IMR-90 (cell line): ENCODE results near the gene MSMP. TPM values are rescaled to one million over a fixed set of nuclear protein-coding genes. Genes with fewer than 3 reads are reported as not detected.
A peak's percentile ranks its signal among the peaks of the same experiment; 100 is the strongest.

ENCODE experiments used
- ATAC-seq: fragments of 200-7000 bp; cut with Tn5 transposase; 2 replicates; pipeline ENCODE4 v1.9.1; 2020; ENCODE audit warnings: low read depth, mild to moderate bottlenecking, moderate library complexity
- BruUV-seq: library from RNA; stranded (reverse); fragments of 400-500 nt; replicated peaks from 2 replicates; lab custom pipeline; 2021; lab: Mats Ljungman, UMichigan
- CTCF ChIA-PET: fragments of 300-600 bp; formaldehyde crosslinking; extraction: SDS; loops from one replicate; lab custom pipeline; 2021; ENCODE audit warnings: antibody characterized with exemption; lab: Yijun Ruan, JAX
- POLR2A ChIA-PET: fragments of 300-600 bp; sonication (Branson Sonifier 250); formaldehyde crosslinking; loops from one replicate; lab custom pipeline; 2022; ENCODE audit warnings: antibody characterized with exemption; ENCODE audit not compliant: unreplicated experiment; lab: Charles Lee
- DNase-seq: peaks from one replicate; pipeline ENCODE4 v3.0.0; 2013
- H2AFZ ChIP-seq: replicated peaks from 2 replicates; pipeline ENCODE3; 2013; ENCODE audit warnings: low read length, mild to moderate bottlenecking; ENCODE audit not compliant: poor library complexity
- H2AK5ac ChIP-seq: 2 replicates; pipeline ENCODE4 v1.6.1; 2013; ENCODE audit warnings: low read depth, low read length, inconsistent platforms
- H2AK9ac ChIP-seq: replicated peaks from 2 replicates; pipeline ENCODE3; 2013; ENCODE audit warnings: mild to moderate bottlenecking, low read depth, low read length, moderate library complexity; ENCODE audit not compliant: poor library complexity
- H2BK120ac ChIP-seq: 2 replicates; pipeline ENCODE4 v1.6.1; 2013; ENCODE audit warnings: low read depth, low read length, inconsistent platforms
- H2BK15ac ChIP-seq: 3 replicates; pipeline ENCODE4 v1.6.1; 2013; ENCODE audit warnings: low read depth, low read length, inconsistent platforms
- H2BK20ac ChIP-seq: 2 replicates; pipeline ENCODE4 v1.6.1; 2013; ENCODE audit warnings: low read depth, mild to moderate bottlenecking, inconsistent platforms, low read length, moderate library complexity
- H2BK5ac ChIP-seq: 2 replicates; pipeline ENCODE4 v1.6.1; 2013; ENCODE audit warnings: mild to moderate bottlenecking, low read depth, low read length, inconsistent platforms; ENCODE audit not compliant: poor library complexity, severe bottlenecking
- H3K14ac ChIP-seq: replicated peaks from 2 replicates; pipeline ENCODE4 v1.6.1; 2013; ENCODE audit warnings: low read depth, low read length, inconsistent platforms
- H3K18ac ChIP-seq: 2 replicates; pipeline ENCODE4 v1.6.1; 2013; ENCODE audit warnings: low read depth, low read length, control low read depth
- H3K23ac ChIP-seq: 2 replicates; pipeline ENCODE4 v1.6.1; 2013; ENCODE audit warnings: low read depth, low read length, inconsistent platforms
- H3K27ac ChIP-seq: 2 replicates; pipeline ENCODE4 v1.5.1; 2013; ENCODE audit warnings: mild to moderate bottlenecking, control low read depth, low read length; ENCODE audit not compliant: insufficient read depth
- H3K27me3 ChIP-seq: 2 replicates; pipeline ENCODE4 v1.6.1; 2013; ENCODE audit warnings: low read length; ENCODE audit not compliant: control insufficient read depth, insufficient read depth
- H3K36me3 ChIP-seq: 2 replicates; pipeline ENCODE4 v1.6.1; 2013; ENCODE audit warnings: low read length, mixed read lengths; ENCODE audit not compliant: control insufficient read depth, insufficient read depth
- H3K4ac ChIP-seq: 2 replicates; pipeline ENCODE4 v1.6.1; 2013; ENCODE audit warnings: low read depth, low read length, inconsistent platforms
- H3K4me1 ChIP-seq: 2 replicates; pipeline ENCODE4 v1.6.1; 2013; ENCODE audit warnings: low read length, mixed read lengths; ENCODE audit not compliant: control insufficient read depth, insufficient read depth
- H3K4me2 ChIP-seq: 2 replicates; pipeline ENCODE4 v1.6.1; 2013; ENCODE audit warnings: low read depth, mild to moderate bottlenecking, control low read depth, low read length, moderate library complexity
- H3K4me3 ChIP-seq: 2 replicates; pipeline ENCODE4 v1.5.1; 2013; ENCODE audit warnings: low read depth, mild to moderate bottlenecking, control low read depth, low read length, moderate library complexity; ENCODE audit not compliant: insufficient read depth
- H3K56ac ChIP-seq: 2 replicates; pipeline ENCODE4 v1.6.1; 2013; ENCODE audit warnings: low read length, inconsistent platforms; ENCODE audit not compliant: insufficient read depth; ENCODE audit errors: extremely low read depth
- H3K79me1 ChIP-seq, 2 experiments: 2 replicates each; pipeline ENCODE4 v1.6.1; 2013; ENCODE audit warnings: low read length in 2 of 2, inconsistent platforms in 1 of 2, low read depth in 1 of 2
- H3K9ac ChIP-seq: 2 replicates; pipeline ENCODE4 v1.6.1; 2013; ENCODE audit warnings: low read depth, low read length, control low read depth
- H3K9me1 ChIP-seq: 2 replicates; pipeline ENCODE4 v1.6.1; 2013; ENCODE audit warnings: low read length, inconsistent platforms; ENCODE audit not compliant: insufficient read depth
- H3K9me3 ChIP-seq: 2 replicates; pipeline ENCODE4 v1.6.1; 2013; ENCODE audit warnings: low read length; ENCODE audit not compliant: control insufficient read depth, insufficient read depth
- H4K20me1 ChIP-seq: 2 replicates; pipeline ENCODE4 v1.6.1; 2013; ENCODE audit warnings: low read length, inconsistent platforms; ENCODE audit not compliant: insufficient read depth
- H4K5ac ChIP-seq: 2 replicates; pipeline ENCODE4 v1.6.1; 2013; ENCODE audit warnings: mild to moderate bottlenecking, low read depth, low read length, control low read depth
- H4K8ac ChIP-seq, 2 experiments: 2 replicates each; pipeline ENCODE4 v1.6.1; 2013; ENCODE audit warnings: low read depth in 2 of 2, low read length in 2 of 2, control low read depth in 1 of 2, inconsistent platforms in 1 of 2
- H4K91ac ChIP-seq: 2 replicates; pipeline ENCODE4 v1.6.1; 2013; ENCODE audit warnings: low read depth, low read length, inconsistent platforms; ENCODE audit not compliant: insufficient read depth
- BHLHE40 ChIP-seq: fragments of 150-350 bp; IDR thresholded peaks from 2 replicates; pipeline ENCODE4 v1.6.1; 2016; ENCODE audit warnings: mild to moderate bottlenecking, low read depth, low read length
- CHD1 ChIP-seq: IDR thresholded peaks from 2 replicates; pipeline ENCODE4 v1.6.1; 2012; ENCODE audit warnings: low read depth, low read length, improper control_type of control experiment
- FOS ChIP-seq: fragments of 150-350 bp; IDR thresholded peaks from 2 replicates; pipeline ENCODE4 v1.6.1; 2016; ENCODE audit warnings: low read depth, low read length
- MAFK ChIP-seq: IDR thresholded peaks from 2 replicates; pipeline ENCODE4 v1.6.1; 2012; ENCODE audit warnings: low read depth, low read length, improper control_type of control experiment
- MXI1 ChIP-seq: IDR thresholded peaks from 2 replicates; pipeline ENCODE4 v1.6.1; 2012; ENCODE audit warnings: low read depth, mild to moderate bottlenecking, low read length, moderate library complexity, borderline replicate concordance
- NFE2L2 ChIP-seq: fragments of 150-350 bp; IDR thresholded peaks from 2 replicates; pipeline ENCODE4 v1.6.1; 2016; ENCODE audit warnings: low read depth, mild to moderate bottlenecking, low read length
- RFX5 ChIP-seq: IDR thresholded peaks from 2 replicates; pipeline ENCODE4 v1.8.0; 2012; ENCODE audit warnings: low read depth, mild to moderate bottlenecking, low read length, moderate library complexity
- WGBS, 2 experiments: methylation state at CpG; one replicate each; pipeline versions ENCODE4 v1.1.5 to v1.1.7; 2013; ENCODE audit warnings: missing lambda C conversion rate in 2 of 2; ENCODE audit not compliant: insufficient read length in 1 of 2; ENCODE audit errors: extremely low coverage in 2 of 2; 5-methylcytosine and 5-hydroxymethylcytosine counted together
- dilution Hi-C: fragments of 300-500 bp; cut with HindIII; formaldehyde crosslinking; loops from one replicate; pipeline ENCODE4 v1.14.3; 2018; ENCODE audit warnings: low sequenced_read_pairs; ENCODE audit not compliant: unreplicated experiment
- in situ Hi-C: fragments of 300-500 bp; cut with MboI; formaldehyde crosslinking; loops from 3 replicates; pipeline ENCODE4 v1.14.3; 2019; ENCODE audit warnings: low sequenced_read_pairs, inconsistent platforms, mixed read lengths
- intact Hi-C: fragments of 100-400 bp; cut with micrococcal nuclease; formaldehyde crosslinking; loops from 2 replicates; pipeline ENCODE4 v1.10.0; 2022
- polyA plus RNA-seq, 3 experiments: library from polyadenylated mRNA; depleted of rRNA; stranded (reverse); fragments of >200 nt; gene quantifications; 2 replicates each; pipeline ENCODE4 v1.2.3, GENCODE V29; 2012; ENCODE audit warnings: low replicate concordance in 1 of 3
- total RNA-seq: library from RNA; depleted of rRNA; stranded (reverse); fragments of >200 nt; gene quantifications from 2 replicates; pipeline ENCODE4 v1.2.3, GENCODE V29; 2012
- TF ChIP-seq, protein P1 (sequence below): fragments of 150-350 bp; IDR thresholded peaks from 2 replicates; pipeline ENCODE4 v1.6.1; 2017; ENCODE audit warnings: mild to moderate bottlenecking, antibody characterized with exemption, low read length, low read depth

Gene MSMP
- total and polyA plus RNA-seq, 2 of the 4 experiments (the other 2 are of a cell fraction): not detected

DNA sequence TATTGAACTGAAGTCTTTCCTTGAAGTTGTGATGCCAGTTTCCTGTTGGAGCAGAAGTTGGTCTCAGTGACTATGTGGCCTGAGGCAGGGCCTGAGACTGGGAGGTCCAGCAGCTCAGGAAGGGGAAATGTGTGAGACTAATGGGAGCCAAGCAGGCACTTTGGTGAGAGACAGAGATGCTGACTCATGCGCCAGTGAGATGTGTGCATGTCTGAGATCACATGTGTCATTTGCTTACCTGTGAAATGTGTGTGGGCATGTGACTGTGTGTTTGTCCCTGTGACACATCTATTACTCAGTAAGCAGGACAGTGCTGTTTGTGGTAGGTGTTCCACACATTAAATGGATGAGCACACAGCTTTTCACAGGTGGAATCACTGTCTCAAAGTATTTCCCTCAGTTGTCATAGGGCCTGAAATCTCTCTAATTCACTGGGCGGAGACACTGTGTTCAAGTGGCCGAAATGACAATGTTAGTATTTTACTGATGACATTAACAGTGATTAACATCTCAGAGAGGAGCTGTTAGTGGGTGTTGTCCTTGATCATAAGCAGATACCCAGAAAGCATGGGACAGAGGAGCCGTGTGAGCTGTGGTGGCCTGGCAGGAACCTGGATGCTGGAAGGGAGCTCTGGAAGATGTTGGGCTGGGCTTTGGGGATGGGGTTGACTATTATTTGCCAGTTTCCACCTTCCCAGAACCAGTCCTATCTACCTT lies 44.7 kb upstream of the MSMP start:
- in situ Hi-C loops: no loop called here
- peak; percentile 70 for ATAC-seq
- no peak overlapping the region for H3K27ac ChIP-seq

More for the DNA sequence above, 44.7 kb upstream of the MSMP start:
- intact Hi-C loops (no loop called here), dilution Hi-C loops (no loop called here)
- peak; percentile 76 for DNase-seq
- no TSS peak for BruUV-seq
- POLR2A ChIA-PET: interaction anchor here (0.6 kb wide), 1 partner anchor 17 kb away, joined by 14 read pairs; no protein-coding TSS in a partner anchor
- Histone ChIP-seq H2BK120ac (no peak overlapping the region), H3K56ac (no peak overlapping the region), H3K14ac (no peak overlapping the region; the same call in 1 of the 2 replicates), H4K5ac (no peak overlapping the region), H3K36me3 (peaks cover 22% of the 10 kb centered on the region), H4K8ac (no peak overlapping the region), H3K4me3 (no peak overlapping the region), H3K4me2 (no peak overlapping the region), H2BK15ac (no peak overlapping the region), H2BK5ac (peak overlapping the region; percentile 7), H3K18ac (no peak overlapping the region), H2AFZ (no peak overlapping the region), H2AK9ac (no peak overlapping the region), H3K79me1 (peaks cover 17 to 45% of the 10 kb centered on the region in 2 experiments), H2AK5ac (0 out of 2 replicates have a peak overlapping the region, but pooled peaks have one; percentile 6), H3K23ac (peak overlapping the region; percentile 61; the same call in 1 of the 2 replicates), H4K91ac (no peak overlapping the region), H3K9ac (no peak overlapping the region), H3K4ac (no peak overlapping the region), H4K20me1 (no peaks in the 10 kb centered on the region), H3K9me3 (no peaks in the 10 kb centered on the region), H3K9me1 (peaks cover 40% of the 10 kb centered on the region), H3K27me3 (no peaks in the 10 kb centered on the region), H2BK20ac (no peak overlapping the region), H3K4me1 (peaks cover 3% of the 10 kb centered on the region)
- CTCF ChIA-PET: interaction anchor here (1.0 kb wide), 1 partner anchor 27 kb away, joined by 3 read pairs; no protein-coding TSS in a partner anchor
- WGBS, 2 experiments: 80% methylated on average over 2 of the region's 4 CpGs; no CpG with 5 or more reads in 1 of the 2 experiments
- TF ChIP-seq MAFK (peak; percentile 60; the same call in 1 of the 2 replicates), CHD1 (no peak), FOS (peak; percentile 57), BHLHE40 (peak; percentile 74), RFX5 (no peak), NFE2L2 (peak; percentile 66; the same call in 1 of the 2 replicates), MXI1 (peak; percentile 13; the same call in 1 of the 2 replicates)
- TF ChIP-seq, protein P1, sequence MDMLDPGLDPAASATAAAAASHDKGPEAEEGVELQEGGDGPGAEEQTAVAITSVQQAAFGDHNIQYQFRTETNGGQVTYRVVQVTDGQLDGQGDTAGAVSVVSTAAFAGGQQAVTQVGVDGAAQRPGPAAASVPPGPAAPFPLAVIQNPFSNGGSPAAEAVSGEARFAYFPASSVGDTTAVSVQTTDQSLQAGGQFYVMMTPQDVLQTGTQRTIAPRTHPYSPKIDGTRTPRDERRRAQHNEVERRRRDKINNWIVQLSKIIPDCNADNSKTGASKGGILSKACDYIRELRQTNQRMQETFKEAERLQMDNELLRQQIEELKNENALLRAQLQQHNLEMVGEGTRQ: peak; percentile 84
